Ovary (tissue), 3 donors: ENCODE measurements around the gene CDYL2.

Experiments used
- CTCF ChIP-seq, 3 donors: fragments of 450-650 bp in 2 of 3; fragments of 200-600 bp in 1 of 3; IDR thresholded peaks; one replicate each; pipeline versions ENCODE4 v1.5.1 to v1.8.0; 2016 to 2022; ENCODE audit warnings: antibody characterized with exemption in 3 of 3, mild to moderate bottlenecking in 1 of 3
- EP300 ChIP-seq: sonication (generic); formaldehyde crosslinking; IDR thresholded peaks from one replicate; pipeline ENCODE4 v1.6.1; 2017; ENCODE audit warnings: antibody characterized with exemption
- POLR2A ChIP-seq: fragments of 450-650 bp; IDR thresholded peaks from one replicate; pipeline ENCODE4 v1.6.1; 2017; ENCODE audit warnings: antibody characterized with exemption, mild to moderate bottlenecking, moderate library complexity
- donor health status: DM: no; HTN: no; CAD: no.

- TF ChIP-seq CTCF (IDR thresholded peaks at IDR 0.05) (no peak), POLR2A (no peak), EP300 (no peak)
Measured at GRCh38 chr16:80656711-80657150, 147.7 kb downstream of the CDYL2 start.
